IPS DF 4.7 (cell line): Measurements from ENCODE around the gene SNRK.
"Not testable (repeated sequence)": the region's sequence is repeated elsewhere in the genome, so short reads cannot be mapped to it uniquely, and the experiment has no call there.

Experiments
- DNase-seq: peaks from one replicate; pipeline ENCODE4 v3.0.0-alpha.2; 2013; ENCODE audit warnings: low spot score; ENCODE audit errors: extremely low read depth

The SNRK gene

DNA sequence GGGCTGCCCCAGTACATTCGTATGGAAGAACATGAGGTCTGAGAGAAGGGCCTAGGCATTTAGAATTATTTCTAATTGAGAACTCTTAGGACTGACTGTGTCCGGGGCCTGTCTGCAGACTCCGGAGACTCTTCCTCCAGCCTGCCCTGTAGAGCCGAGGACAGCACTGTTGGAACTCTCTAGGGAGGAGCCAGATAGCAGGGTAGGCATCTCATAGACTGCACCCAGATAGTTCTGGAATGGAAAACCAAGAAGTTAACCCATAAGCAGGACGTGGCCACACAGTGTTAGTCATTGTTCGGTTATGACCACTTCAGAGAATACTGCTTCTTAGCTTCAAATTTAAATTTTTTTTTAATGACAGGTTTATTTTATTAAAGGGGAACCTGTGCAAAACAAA is 59.5 kb downstream of the SNRK start:
- DNase-seq: no peak

DNA sequence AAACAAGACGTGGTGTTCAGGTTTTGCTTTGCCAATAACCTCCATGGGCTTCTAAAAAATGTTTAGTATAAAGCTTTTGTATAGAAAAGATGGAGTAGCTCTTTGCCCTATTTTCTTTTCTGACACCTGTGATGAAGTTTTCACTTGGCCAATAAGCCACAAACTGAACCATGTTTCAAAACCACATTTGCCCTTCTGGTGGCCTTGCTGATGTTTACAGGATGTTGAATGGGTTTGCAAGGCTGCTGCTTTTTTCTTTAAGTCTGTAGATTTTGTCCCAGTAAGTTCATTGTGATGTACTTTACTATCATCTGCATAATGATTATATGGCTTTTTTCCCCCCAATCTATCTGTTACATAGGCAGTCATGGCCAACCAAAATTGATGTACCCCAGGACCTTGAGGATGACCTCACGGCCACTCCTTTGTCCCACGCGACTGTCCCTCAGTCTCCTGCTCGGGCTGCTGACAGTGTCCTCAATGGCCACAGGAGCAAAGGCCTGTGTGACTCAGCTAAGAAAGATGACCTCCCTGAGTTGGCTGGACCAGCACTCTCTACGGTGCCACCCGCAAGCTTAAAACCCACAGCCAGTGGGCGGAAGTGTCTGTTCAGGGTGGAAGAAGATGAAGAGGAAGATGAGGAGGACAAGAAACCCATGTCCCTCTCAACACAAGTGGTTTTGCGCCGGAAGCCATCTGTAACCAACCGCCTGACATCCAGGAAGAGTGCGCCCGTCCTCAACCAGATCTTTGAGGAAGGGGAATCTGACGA is 60.8 kb downstream of the SNRK start:
- no peak for DNase-seq

DNA sequence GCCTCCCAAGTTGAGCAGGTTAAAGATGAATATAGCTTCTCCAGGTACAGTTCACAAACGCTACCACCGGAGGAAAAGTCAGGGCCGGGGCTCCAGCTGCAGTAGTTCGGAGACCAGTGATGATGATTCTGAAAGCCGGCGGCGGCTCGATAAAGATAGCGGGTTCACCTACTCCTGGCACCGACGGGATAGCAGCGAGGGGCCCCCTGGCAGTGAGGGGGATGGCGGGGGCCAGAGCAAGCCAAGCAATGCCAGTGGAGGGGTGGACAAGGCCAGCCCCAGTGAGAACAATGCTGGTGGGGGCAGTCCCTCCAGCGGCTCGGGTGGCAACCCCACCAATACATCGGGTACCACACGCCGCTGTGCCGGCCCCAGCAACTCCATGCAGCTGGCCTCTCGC is 61.4 kb downstream of the SNRK start:
- no peak for DNase-seq

DNA sequence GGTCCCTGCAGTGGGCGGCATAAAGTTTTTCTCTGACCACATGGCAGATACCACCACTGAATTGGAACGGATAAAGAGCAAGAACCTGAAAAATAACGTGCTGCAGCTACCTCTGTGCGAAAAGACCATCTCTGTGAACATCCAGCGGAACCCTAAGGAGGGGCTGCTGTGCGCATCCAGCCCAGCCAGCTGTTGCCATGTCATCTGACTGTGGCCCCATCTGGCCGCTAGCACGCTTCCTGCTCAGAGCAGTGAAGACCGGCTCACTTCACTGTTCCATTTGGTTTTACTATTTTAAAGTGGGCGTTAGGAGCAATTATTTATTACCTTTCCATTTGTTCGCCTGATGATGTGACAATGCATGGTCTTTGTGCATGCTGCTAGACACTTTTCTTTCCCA is 62.0 kb downstream of the SNRK start:
- DNase-seq: no peak

DNA sequence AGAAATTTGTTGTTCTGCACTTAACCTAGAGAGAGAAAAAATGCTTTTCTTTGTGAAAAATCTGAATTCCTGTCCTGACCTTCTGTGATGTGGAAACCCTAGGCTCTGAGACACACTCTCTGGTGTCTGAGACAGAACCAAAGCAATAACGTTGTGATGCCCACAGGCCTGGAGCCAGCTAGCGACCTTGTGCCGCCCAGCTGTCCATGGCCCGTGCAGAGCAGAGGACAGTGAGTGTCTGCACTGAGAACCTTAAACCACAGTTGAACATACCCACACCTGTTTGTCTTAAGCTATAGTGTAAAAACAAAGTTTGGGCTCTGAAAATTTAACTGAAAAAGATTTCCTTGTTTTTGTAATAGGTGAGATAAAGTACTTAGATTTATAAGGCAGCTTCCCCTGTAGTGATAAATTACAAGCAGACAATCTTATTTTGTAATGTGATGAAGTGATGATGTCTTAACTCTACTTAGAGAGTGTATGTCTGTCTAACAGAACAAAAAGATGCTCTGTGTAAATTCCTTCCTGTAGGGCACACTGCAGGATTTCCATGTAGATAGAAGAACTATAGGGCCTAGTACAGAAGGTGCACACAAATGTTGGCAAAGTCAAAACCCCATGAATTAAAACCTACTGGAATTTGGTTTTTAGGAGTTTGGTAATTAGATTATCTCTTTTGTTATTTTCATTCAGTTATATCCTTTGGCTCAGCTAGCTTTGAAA is 62.7 kb downstream of the SNRK start:
- DNase-seq: no peak

DNA sequence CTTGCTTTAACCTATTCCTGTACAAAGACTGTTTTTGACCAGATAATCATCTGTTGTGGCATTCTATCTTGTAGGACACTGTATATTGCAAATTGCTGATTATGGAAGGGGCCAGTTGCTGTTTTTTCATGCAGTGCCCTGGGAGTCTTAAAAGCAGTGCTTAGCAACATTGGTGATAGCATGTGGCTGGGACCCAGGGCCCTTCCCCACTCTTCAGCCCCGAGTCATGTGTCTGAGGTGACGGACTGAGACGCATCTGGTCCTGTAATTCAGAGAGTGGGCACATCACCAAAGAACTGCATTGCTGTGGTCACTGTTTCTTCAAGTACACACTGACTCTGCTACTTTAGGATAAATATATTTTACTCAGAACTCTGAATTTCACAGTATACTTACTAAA is 63.4 kb downstream of the SNRK start:
- DNase-seq: no peak

DNA sequence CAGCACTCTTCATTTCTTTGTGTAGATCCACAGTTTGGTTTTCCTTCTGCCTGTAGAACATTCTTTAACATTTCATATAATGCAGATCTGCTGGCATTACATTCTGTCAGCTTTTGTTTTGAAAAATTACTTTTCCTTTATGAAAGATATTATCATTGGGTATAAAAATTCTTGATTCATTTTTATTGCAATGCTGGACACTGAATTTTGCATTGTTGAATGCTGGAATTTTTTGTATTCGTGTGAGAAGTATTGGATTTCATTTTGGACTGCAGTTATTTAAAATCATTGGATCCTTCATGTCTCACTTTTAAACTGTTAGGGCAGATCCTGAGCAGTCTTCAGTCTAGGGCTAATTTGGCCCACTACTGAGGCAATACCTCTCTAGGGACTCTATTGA is 67.1 kb downstream of the SNRK start:
- no peak for DNase-seq

DNA sequence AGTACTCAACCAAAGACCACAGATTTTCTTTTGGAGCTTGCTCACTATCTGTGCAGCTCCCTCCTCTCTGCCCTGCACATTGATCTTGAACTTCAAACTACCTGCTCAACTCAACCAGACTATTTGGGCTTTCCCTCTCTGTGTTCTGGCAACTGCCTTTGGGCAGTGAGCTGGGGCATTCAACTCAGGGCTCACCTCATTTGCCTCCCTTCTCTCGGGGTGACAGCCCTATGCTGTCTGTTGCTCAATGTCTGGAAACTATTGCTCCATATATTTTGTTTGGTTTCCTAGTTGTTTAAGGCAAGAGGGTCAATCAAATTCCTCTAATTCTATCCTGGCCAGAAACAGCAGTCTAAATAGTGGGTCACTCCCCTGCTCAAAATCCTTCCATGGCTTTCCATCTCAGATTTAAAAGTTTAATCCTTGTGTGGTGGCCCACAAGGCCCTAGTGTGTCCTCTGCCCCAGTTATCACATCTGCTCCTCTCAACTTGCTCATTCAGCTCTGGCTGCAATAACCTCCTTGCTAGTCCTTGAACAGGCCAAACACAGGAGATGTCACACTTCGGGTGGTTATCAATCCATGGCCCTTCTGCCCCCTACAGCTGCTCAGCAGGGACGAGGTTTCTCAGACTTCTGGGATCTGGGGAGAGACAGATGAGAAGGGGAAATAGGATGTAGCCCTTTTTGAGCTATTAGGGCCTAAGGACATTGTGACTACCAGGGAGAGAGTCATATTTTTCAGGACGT is 67.8 kb downstream of the SNRK start:
- DNase-seq: no peak

DNA sequence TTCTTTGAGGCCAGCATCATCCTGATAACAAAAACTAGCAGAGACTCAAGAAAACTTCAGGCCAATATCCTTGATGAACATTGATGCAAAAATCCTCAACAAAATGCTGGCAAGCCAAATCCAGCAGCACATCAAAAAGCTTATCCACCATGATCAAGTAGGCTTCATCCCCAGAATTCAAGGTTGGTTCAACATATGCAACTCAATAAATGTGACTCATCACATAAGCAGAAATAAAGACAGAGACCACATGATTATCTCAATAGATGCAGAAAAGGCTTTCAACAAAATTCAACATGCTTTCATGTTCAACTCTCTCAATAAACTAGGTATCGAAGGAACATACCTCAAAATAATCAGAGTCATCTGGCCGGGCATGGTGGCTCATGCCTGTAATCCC is 69.7 kb downstream of the SNRK start:
- not testable (repeated sequence) for DNase-seq

DNA sequence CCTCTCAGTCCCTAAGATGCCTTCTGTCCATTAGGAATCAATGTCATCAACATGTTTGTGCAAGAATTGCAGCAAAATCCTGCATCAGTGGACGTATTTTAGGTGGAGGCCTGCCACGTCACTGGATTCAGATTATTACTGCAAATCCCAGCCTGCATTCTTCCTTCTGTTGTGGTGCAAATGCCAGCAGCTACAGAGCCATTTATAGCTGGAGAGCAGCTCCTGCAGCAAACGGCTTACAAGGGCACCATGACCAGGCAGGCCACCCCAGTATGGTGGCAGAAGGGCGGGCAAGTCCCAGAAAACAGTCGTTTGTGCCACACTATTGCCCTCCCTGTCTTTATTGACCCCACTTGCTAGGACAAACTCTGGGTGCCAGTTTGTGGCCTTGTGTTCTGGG is 74.7 kb downstream of the SNRK start:
- no peak for DNase-seq

DNA sequence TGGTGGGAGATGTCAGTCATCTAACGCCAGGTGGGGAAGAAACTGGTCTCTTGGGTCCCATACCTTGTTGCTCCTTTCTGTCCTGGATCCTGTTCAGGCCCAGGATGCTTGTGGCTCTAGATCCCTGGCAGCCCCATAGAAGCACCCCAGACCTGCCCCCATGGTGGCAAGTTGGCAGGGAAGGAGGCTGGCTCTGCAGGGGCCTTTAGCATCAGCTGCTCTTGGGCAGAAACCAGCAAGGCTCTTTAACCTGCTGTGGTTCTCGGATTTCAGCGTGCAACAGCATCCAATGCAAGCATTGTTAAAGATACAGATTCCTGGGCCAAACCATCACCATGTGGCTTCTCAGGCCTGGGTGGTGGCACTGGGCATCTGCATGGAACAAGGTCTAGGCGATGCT is 75.8 kb downstream of the SNRK start:
- DNase-seq: no peak

DNA sequence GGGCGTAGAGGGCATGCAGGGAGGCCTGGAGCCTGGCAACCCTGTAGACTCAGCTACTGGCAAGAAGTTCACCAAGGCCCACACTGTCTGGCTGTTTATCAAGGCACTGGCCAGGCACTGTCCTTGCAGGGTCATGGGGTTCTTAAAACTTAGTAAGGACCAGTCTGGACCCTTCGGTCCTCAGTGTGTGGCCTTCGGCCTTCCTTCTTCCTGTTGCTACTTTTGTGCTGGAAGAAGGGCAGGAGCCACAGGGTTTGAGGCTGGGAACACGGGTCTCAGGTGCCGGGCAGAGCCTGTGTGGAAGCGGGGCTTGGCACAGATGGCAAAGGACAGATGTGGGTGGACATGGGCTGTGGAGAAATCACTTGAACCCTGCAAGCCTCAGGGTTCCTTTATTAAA is 76.6 kb downstream of the SNRK start:
- no peak for DNase-seq

DNA sequence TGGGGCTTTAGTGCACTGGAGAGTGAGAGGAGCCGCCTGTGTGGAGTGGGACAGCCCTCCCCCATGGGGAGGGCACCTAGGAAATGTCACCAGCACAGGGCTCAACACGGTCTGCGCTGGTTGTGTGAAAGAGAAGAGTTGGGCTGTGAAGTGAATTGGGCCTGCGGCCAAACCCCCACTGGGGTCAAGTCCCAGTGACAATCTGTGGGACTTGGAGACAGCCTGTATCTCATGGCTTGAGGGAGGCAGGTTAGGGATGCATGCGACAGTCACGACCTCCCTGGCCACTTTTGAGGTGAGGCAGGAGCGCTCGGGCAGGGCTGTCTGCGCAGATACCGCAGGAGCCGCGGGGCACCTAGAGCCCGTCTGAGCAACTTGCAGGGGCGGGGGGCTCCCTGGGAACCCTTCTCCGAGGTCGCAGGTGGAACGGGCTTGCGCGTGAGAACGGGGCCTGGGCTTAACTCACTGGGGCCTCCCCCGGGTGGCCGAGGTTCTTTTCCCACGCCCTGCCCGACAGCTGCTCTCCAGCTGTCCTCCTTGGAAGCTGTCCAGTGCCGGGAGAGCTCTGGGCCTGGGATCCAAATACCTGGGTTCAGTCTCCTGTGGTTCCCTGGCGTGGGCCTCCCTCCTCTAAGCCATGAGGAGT is 77.4 kb downstream of the SNRK start:
- no peak for DNase-seq

DNA sequence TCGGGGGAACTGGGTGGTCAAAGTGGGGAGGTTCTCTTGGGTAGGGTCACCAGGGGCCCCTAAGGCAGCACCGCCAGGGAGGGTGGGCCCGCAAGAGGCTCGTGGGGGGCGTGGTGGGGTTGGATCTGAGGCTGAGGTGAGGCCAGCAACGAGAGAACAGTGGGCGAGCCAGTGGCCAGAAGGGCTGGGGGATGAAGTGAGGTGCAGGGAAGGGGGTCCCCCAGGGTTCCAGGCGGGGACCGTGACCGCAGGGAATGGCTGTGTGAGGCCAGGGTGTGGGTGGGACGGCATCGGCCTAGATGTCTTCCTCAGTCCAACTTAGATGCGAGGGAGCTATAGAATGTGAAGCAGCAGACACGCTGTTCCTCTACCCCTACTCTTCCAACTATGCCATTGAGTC is 78.2 kb downstream of the SNRK start:
- no peak for DNase-seq

DNA sequence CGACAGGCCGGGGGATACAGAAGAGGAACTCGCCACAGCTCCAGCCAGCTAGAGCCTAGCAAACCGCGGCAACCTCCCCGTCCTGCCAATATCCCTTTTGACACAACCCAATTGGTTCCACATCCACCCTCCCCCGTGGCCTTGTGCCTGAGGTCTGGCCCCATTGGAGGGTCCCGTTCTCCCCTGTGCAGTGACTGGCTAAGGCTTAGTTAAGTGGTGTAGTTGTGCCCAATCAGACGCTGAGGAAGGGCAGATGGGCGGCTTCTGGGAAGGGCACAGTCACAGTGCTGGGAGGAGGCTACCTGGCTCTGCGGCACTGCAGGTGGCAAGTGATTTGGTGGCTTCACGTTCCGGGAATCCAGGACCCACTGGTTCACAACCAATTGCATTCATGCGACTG is 78.6 kb downstream of the SNRK start:
- no peak for DNase-seq

DNA sequence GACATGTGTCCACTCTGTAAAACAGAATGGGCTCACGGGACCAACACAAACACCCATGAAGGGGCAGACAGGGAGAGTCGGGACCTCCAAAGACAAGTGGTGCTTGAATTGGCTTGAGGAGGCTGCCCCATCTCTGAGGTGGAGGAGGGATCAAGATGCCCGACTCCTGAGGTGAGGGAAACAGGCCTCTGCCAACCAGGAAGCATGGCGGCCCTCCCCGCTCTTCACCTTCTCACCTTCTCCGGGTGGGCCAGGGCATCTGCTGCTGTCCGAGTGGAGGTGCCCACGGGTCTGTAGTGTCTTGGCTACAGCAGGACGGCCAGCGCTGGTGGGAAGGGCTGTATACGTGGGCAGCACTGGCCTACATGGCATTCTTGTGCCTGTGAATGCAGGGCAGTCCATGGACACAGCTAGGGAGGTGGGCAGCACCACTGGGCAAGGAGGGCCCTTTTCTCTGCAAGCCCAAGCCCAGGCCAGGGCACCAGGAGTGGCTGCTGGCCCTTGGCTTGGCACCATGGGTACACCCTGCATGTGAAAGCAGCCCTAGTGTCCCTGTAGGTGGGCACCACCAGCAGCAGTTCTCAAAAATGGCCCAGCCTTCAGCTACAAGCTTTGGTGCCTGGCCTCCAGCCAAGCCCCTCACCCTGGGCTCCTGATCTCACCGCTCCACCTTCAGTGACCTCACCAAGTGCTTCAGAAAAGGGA is 79.4 kb downstream of the SNRK start:
- no peak for DNase-seq

DNA sequence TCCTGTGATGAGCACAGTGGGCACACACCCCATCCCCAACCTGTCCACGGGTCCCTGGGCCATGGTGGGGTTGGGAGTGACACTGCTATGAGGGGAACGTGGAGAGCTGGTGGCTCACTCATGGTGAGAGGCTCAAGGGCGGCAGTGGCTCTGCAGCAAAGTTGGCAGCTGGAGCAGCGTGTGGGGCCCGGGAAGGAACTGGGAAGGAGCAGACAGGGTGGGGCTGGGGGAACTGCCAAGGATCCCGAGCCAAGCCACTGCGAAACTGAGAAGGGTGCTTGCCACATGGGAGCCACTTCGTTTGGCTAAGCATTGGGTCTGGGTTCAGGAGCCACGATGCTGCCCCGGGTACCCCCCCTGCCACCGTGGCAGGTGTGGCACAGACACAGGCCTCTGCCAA is 80.1 kb downstream of the SNRK start:
- DNase-seq: no peak

DNA sequence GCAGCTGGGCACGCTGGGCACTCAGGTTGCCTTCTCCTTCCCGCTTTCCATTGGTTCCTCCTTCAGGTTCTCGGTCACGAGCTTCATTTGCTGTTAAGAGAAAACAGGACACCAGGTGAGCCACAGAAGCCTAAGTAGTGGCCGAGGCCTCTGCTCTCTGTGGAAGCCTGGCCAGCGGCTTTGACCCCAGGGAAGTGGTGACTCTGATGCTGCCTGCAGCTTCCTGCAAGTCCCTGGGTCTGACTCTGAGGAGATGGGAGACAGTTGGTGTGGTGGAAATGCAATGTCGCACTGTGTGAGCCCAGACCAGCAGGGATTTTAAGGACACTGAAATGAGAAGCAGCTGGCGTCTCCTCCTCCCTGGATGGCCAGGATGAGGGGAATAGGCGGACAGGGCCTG is 80.5 kb downstream of the SNRK start:
- no peak for DNase-seq

DNA sequence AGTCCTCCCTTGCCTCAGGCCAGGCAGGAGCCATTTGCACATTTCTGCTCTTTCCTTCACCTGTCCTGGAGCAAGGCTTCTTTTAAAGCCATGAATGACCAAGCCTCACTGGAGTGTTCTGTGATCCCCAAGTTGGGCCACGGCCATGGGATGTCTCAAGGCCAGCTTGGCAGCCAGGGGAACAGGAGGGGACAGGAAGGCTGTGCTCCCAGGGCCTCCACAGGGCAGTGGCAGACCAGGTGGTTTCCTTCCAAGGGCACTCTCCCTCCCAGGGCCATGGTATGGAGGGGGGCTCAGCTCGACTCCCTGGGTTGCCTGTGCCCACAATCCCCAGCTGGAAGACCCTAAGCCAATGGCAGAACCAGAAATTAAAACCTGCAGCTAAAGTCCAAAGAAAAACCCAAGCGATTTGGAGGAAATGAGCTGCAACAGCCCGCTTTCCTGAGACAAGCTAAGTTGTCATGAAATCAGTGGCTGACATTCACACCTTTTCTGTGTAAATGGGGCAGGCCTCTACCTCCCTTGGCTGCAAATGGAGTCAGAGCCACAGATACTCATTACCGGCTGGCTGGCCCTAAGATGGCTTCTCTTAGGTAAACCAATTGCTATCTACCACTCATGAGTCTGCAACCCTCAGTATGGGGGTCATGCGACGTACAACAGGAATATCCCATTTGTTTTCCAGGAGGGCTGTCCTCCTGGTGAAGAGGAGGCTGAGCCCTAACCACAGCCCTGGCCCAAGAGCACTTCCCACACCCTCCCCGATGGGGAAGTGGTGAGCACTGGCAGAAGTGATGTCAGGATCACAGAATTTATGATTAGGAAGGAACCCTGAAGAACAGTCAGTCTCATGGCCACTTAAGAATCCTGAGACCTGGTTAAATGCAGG is 83.3 kb downstream of the SNRK start:
- DNase-seq: no peak

DNA sequence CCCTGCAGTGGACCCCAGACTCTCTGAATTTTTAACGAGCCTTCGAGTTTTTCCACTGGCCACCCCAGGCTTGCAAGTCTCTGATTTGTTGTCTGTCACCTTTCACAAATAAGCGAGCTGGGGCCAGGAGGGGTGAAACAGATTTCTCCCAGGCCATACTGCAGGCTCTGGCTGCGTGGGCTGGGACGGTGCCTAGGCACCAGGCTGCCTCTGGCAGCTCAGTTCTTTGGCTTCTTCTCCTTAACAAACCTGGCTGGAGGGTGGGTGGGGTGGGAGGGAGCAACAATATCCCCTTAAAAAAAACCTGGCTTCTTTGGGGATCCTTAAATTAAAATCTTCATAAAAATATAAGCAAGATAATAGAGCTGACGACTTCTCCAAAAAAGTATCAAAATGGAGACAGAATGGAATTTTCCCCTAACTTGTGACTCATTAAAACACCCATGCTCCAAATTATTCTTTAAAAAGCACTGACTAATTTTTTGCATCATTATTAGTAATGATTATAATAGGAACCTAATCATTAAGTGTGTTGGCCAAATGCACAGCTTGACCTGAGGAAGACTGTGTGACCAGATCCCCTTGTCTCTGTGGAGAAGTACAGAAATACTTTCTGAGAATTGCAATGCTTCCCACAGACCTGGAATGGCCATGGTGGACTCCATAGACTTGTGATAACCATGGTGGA is 84.1 kb downstream of the SNRK start:
- DNase-seq: no peak
